Left renal cortex interstitium (tissue), 4 donors: ENCODE measurements around the gene MCUR1. TPM values are rescaled to one million over a fixed set of nuclear protein-coding genes. Genes with fewer than 3 reads are reported as not detected.
"Not testable (repeated sequence)": the region's sequence is repeated elsewhere in the genome, so short reads cannot be mapped to it uniquely, and the experiment has no call there.

Experiments used
- DNase-seq, 4 donors: peaks; one replicate each; pipeline ENCODE4 v3.0.0-alpha.2; 2013; ENCODE audit warnings: low read depth in 4 of 4, low spot score in 2 of 4, missing footprints in 1 of 4
- polyA plus RNA-seq, 4 donors: library from polyadenylated mRNA; unstranded; fragments of 120-200 nt; gene quantifications; one replicate each; pipeline ENCODE4 v1.2.1, GENCODE V29; 2013; ENCODE audit not compliant: insufficient read length in 4 of 4

MCUR1 gene
- 10 to 100 TPM; 49.2 to 62.2 (median 54.1) TPM for polyA plus RNA-seq

- peak; percentile 61 to 77 (median 69) for DNase-seq
These were observed at the start of gene MCUR1 for GRCh38 chr6:13814176-13814937. Gene MCUR1, minus strand, starts transcription at chr6:13814557. Its CDS starts 128 bp downstream, at chr6:13814429.

- DNase-seq = no peak
These were observed 49.4 kb upstream of the MCUR1 start for GRCh38 chr6:13863699-13864155.

- not testable (repeated sequence) for DNase-seq
These were observed 46.3 kb upstream of the MCUR1 start for GRCh38 chr6:13860556-13861185.

GRCh38 chr6:13859871-13860555 is 45.7 kb upstream of the MCUR1 start:
- DNase-seq = no peak

- DNase-seq = no peak
These were observed 40.4 kb upstream of the MCUR1 start for GRCh38 chr6:13854716-13855250.

GRCh38 chr6:13853871-13854270 is 39.5 kb upstream of the MCUR1 start:
- DNase-seq = no peak

- DNase-seq = no peak
These were observed 37.4 kb upstream of the MCUR1 start for GRCh38 chr6:13851803-13852202.

GRCh38 chr6:13851330-13851729 is 37.0 kb upstream of the MCUR1 start:
- DNase-seq = no peak

- DNase-seq = not testable (repeated sequence)
These were observed 36.3 kb upstream of the MCUR1 start for GRCh38 chr6:13850690-13851089.

GRCh38 chr6:13848522-13849150 is 34.3 kb upstream of the MCUR1 start:
- DNase-seq = no peak

- DNase-seq = no peak
These were observed 33.1 kb upstream of the MCUR1 start for GRCh38 chr6:13847326-13848050.

GRCh38 chr6:13846841-13847240 is 32.5 kb upstream of the MCUR1 start:
- DNase-seq = no peak

GRCh38 chr6:13841936-13842335 is 27.6 kb upstream of the MCUR1 start:
- DNase-seq = no peak

- no peak for DNase-seq
These were observed 24.3 kb upstream of the MCUR1 start for GRCh38 chr6:13838616-13839015.

GRCh38 chr6:13836170-13836569 is 21.8 kb upstream of the MCUR1 start:
- DNase-seq = no peak

- no peak for DNase-seq
These were observed 20.4 kb upstream of the MCUR1 start for GRCh38 chr6:13834790-13835189.

GRCh38 chr6:13834018-13834417 is 19.7 kb upstream of the MCUR1 start:
- DNase-seq = not testable (repeated sequence)

- DNase-seq = no peak
These were observed 18.4 kb upstream of the MCUR1 start for GRCh38 chr6:13832778-13833177.

- DNase-seq = no peak
These were observed 17.3 kb upstream of the MCUR1 start for GRCh38 chr6:13831615-13832014.

GRCh38 chr6:13830803-13831202 is 16.4 kb upstream of the MCUR1 start:
- no peak for DNase-seq
